HEK293 (cell line): Measurements from ENCODE around the gene ERF.

ENCODE experiments used
- CTCF ChIA-PET: fragments of 350-600 bp; formaldehyde crosslinking; extraction: SDS; loops from one replicate; lab custom pipeline; 2021; ENCODE audit warnings: antibody characterized with exemption; lab: Yijun Ruan, JAX
- POLR2A ChIA-PET: fragments of 300-600 bp; formaldehyde crosslinking; extraction: SDS; loops from one replicate; lab custom pipeline; 2020; ENCODE audit warnings: antibody characterized with exemption, inconsistent platforms; lab: Yijun Ruan, JAX
- H3K27ac ChIP-seq: fragments of 200-500 bp; sonication (Bioruptor generic); 2 replicates; pipeline ENCODE4 v1.5.1; 2014; ENCODE audit warnings: low read depth, low read length, control low read depth, inconsistent platforms; ENCODE audit errors: extremely low read depth
- H3K36me3 ChIP-seq, 2 experiments: fragments of 200-500 bp in 1 of 2; sonication (Bioruptor generic) in 1 of 2; 1 replicate in 1 of 2; 2 replicates in 1 of 2; pipeline ENCODE4 v1.5.1; 2014 to 2017; ENCODE audit warnings: inconsistent platforms in 2 of 2, low read length in 2 of 2; ENCODE audit not compliant: control insufficient read depth in 2 of 2, insufficient read depth in 1 of 2
- H3K4me1 ChIP-seq: fragments of 200-500 bp; sonication (Bioruptor generic); 2 replicates; pipeline ENCODE4 v1.5.1; 2014; ENCODE audit warnings: mild to moderate bottlenecking, low read length, inconsistent platforms; ENCODE audit not compliant: control insufficient read depth, insufficient read depth
- H3K4me3 ChIP-seq: 2 replicates; pipeline ENCODE4 v1.5.1; 2011; ENCODE audit warnings: low read depth, mild to moderate bottlenecking, control low read depth, low read length, moderate library complexity
- H3K9me3 ChIP-seq: fragments of 200-500 bp; sonication (Bioruptor generic); 2 replicates; pipeline ENCODE4 v1.5.1; 2014; ENCODE audit warnings: low read depth, low read length, inconsistent platforms; ENCODE audit not compliant: control insufficient read depth, insufficient read depth
- BCL11B ChIP-seq: fragments of 450-650 bp; formaldehyde crosslinking; IDR thresholded peaks from 2 replicates; pipeline ENCODE4 v1.5.1; 2016; ENCODE audit warnings: low read depth, missing biosample characterization, missing genetic modification characterization
- GLIS1 ChIP-seq: fragments of 450-650 bp; formaldehyde crosslinking; IDR thresholded peaks from 2 replicates; pipeline ENCODE4 v1.5.1; 2016; ENCODE audit warnings: missing biosample characterization, missing genetic modification characterization
- KLF7 ChIP-seq: fragments of 450-650 bp; formaldehyde crosslinking; IDR thresholded peaks from 2 replicates; pipeline ENCODE4 v1.5.1; 2016; ENCODE audit warnings: missing biosample characterization, missing genetic modification characterization, borderline replicate concordance
- OSR2 ChIP-seq: fragments of 450-650 bp; formaldehyde crosslinking; IDR thresholded peaks from 2 replicates; pipeline ENCODE4 v1.5.1; 2016; ENCODE audit warnings: missing biosample characterization, missing genetic modification characterization
- REPIN1 ChIP-seq: fragments of 450-650 bp; formaldehyde crosslinking; IDR thresholded peaks from 2 replicates; pipeline ENCODE4 v1.5.1; 2017; ENCODE audit warnings: missing biosample characterization, missing genetic modification characterization, low read depth
- SCRT2 ChIP-seq: fragments of 450-650 bp; formaldehyde crosslinking; IDR thresholded peaks from 2 replicates; pipeline ENCODE4 v1.5.1; 2016; ENCODE audit warnings: missing biosample characterization, missing genetic modification characterization
- SP2 ChIP-seq: fragments of 450-650 bp; formaldehyde crosslinking; IDR thresholded peaks from 2 replicates; pipeline ENCODE4 v1.5.1; 2016; ENCODE audit warnings: missing biosample characterization, missing genetic modification characterization
- TCF7L2 ChIP-seq: IDR thresholded peaks from 2 replicates; pipeline ENCODE4 v1.6.1; 2011; ENCODE audit warnings: low read depth, mild to moderate bottlenecking, inconsistent platforms, low read length, moderate library complexity, borderline replicate concordance
- WT1 ChIP-seq: fragments of 450-650 bp; formaldehyde crosslinking; IDR thresholded peaks from 2 replicates; pipeline ENCODE4 v1.5.1; 2016; ENCODE audit warnings: missing biosample characterization, missing genetic modification characterization
- ZNF239 ChIP-seq: fragments of 450-650 bp; formaldehyde crosslinking; IDR thresholded peaks from 2 replicates; pipeline ENCODE4 v1.5.1; 2016; ENCODE audit warnings: missing biosample characterization, missing genetic modification characterization
- ZNF341 ChIP-seq: fragments of 450-650 bp; formaldehyde crosslinking; IDR thresholded peaks from 2 replicates; pipeline ENCODE4; 2016; ENCODE audit warnings: low read depth, missing biosample characterization, missing genetic modification characterization
- ZNF366 ChIP-seq: fragments of 450-650 bp; formaldehyde crosslinking; conservative IDR thresholded peaks from 2 replicates; pipeline ENCODE4 v1.5.1; 2016; ENCODE audit warnings: missing biosample characterization, missing genetic modification characterization
- ZNF48 ChIP-seq: fragments of 450-650 bp; formaldehyde crosslinking; IDR thresholded peaks from 2 replicates; pipeline ENCODE4 v1.5.1; 2016; ENCODE audit warnings: missing biosample characterization, missing genetic modification characterization
- ZNF776 ChIP-seq: fragments of 450-650 bp; formaldehyde crosslinking; IDR thresholded peaks from 2 replicates; pipeline ENCODE4 v1.5.0; 2017; ENCODE audit warnings: missing biosample characterization, missing genetic modification characterization, borderline replicate concordance
- ZNF843 ChIP-seq: fragments of 450-650 bp; formaldehyde crosslinking; IDR thresholded peaks from 2 replicates; pipeline ENCODE4 v1.5.1; 2016; ENCODE audit warnings: missing biosample characterization, missing genetic modification characterization
- TF ChIP-seq, protein P1 (sequence below): fragments of 450-650 bp; formaldehyde crosslinking; IDR thresholded peaks from 2 replicates; pipeline ENCODE4 v1.5.1; 2016; ENCODE audit warnings: missing biosample characterization, missing genetic modification characterization
- TF ChIP-seq, protein P2 (sequence below): fragments of 450-650 bp; formaldehyde crosslinking; IDR thresholded peaks from 2 replicates; pipeline ENCODE4 v1.5.1; 2016; ENCODE audit warnings: missing biosample characterization, missing genetic modification characterization, low read depth
- TF ChIP-seq, protein P3 (sequence below): fragments of 450-650 bp; formaldehyde crosslinking; IDR thresholded peaks from 2 replicates; pipeline ENCODE4 v1.5.1; 2017; ENCODE audit warnings: missing biosample characterization, missing genetic modification characterization
- TF ChIP-seq, protein P4 (sequence below): fragments of 450-650 bp; formaldehyde crosslinking; IDR thresholded peaks from 2 replicates; pipeline ENCODE4 v1.5.1; 2017; ENCODE audit warnings: missing biosample characterization, mild to moderate bottlenecking, missing genetic modification characterization, moderate library complexity

The ERF gene

DNA sequence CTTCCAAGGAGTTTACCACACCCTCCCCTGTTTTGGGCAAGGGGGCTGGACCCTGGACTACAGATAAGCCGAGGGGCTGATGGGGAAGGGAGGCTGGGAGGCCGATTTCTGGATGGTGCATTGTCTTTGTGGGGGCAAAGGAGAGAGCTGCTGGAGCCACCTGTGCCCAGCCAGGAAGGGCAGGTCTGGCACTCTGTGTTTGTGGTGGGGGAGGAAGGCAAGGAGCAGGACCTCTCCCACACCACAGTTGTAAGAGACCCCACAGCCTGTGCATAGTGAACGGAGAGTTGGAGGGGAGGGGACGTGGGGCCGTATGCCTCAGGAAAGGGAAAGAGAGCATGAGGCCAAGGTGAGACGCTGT is 31.0 kb upstream of the ERF start:
- ChIA-PET CTCF (interaction anchor here (0.6 kb wide), 2 partner anchors 30 to 57 kb away, joined by 3 to 4 read pairs; no protein-coding TSS in a partner anchor), POLR2A (interaction anchor here (12.3 kb wide), 1 partner anchor 39 kb away, joined by 242 read pairs; the partner anchor contains the start of gene GSK3A)
- H3K4me3 ChIP-seq = no peak overlapping the region
- peaks cover 43% of the 10 kb centered on the region for H3K4me1 ChIP-seq
- peak overlapping the region; percentile 82 for H3K27ac ChIP-seq
- H3K36me3 ChIP-seq = peaks cover 0 to 44% of the 10 kb centered on the region in 2 experiments; a peak in 2 of 3 replicates
- H3K9me3 ChIP-seq = no peaks in the 10 kb centered on the region
- TF ChIP-seq, protein P1, sequence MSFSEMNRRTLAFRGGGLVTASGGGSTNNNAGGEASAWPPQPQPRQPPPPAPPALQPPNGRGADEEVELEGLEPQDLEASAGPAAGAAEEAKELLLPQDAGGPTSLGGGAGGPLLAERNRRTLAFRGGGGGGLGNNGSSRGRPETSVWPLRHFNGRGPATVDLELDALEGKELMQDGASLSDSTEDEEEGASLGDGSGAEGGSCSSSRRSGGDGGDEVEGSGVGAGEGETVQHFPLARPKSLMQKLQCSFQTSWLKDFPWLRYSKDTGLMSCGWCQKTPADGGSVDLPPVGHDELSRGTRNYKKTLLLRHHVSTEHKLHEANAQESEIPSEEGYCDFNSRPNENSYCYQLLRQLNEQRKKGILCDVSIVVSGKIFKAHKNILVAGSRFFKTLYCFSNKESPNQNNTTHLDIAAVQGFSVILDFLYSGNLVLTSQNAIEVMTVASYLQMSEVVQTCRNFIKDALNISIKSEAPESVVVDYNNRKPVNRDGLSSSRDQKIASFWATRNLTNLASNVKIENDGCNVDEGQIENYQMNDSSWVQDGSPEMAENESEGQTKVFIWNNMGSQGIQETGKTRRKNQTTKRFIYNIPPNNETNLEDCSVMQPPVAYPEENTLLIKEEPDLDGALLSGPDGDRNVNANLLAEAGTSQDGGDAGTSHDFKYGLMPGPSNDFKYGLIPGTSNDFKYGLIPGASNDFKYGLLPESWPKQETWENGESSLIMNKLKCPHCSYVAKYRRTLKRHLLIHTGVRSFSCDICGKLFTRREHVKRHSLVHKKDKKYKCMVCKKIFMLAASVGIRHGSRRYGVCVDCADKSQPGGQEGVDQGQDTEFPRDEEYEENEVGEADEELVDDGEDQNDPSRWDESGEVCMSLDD (tag by site-specific recombination) = 0 out of 2 replicates have a peak, but pooled peaks have one; percentile 17
- TF ChIP-seq SCRT2 (tag by site-specific recombination) (0 out of 2 replicates have a peak, but pooled peaks have one; percentile 18), ZNF776 (tag by site-specific recombination) (no peak)

DNA sequence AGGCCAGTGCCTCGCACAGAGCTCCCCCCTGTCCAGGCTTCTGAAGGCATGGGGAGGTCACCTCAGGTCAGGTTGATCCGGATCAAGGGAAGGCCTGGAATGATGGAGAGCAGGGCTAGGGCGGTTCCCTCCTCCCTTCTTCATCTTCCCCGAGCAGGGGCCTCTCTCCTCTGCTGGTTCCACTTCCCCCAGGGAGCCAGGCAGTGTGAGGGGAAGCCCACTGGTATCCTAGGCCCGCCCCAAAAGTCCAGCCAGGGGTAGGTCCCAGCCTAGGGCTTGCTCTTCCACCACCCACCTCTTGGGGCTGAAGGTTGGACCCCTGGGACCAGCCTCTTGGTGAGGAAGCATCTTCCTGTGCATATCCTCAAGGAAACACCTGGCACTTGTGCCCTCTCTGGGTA is 30.6 kb upstream of the ERF start:
- Histone ChIP-seq H3K36me3 (peaks cover 0 to 39% of the 10 kb centered on the region in 2 experiments; a peak in 2 of 3 replicates), H3K9me3 (no peaks in the 10 kb centered on the region), H3K4me1 (peaks cover 43% of the 10 kb centered on the region), H3K4me3 (no peak overlapping the region), H3K27ac (peak overlapping the region; percentile 82; the same call in 1 of the 2 replicates)
- TF ChIP-seq SP2 (tag by site-specific recombination) (peak; percentile 47), GLIS1 (tag by site-specific recombination) (no peak), KLF7 (0 out of 2 replicates have a peak, but pooled peaks have one; percentile 1), OSR2 (no peak), ZNF239 (no peak), ZNF341 (tag by site-specific recombination) (peak; percentile 12; the same call in 1 of the 2 replicates), ZNF366 (tag by site-specific recombination) (0 out of 2 replicates have a peak, but pooled peaks have one; percentile 25)
- TF ChIP-seq, protein P2, sequence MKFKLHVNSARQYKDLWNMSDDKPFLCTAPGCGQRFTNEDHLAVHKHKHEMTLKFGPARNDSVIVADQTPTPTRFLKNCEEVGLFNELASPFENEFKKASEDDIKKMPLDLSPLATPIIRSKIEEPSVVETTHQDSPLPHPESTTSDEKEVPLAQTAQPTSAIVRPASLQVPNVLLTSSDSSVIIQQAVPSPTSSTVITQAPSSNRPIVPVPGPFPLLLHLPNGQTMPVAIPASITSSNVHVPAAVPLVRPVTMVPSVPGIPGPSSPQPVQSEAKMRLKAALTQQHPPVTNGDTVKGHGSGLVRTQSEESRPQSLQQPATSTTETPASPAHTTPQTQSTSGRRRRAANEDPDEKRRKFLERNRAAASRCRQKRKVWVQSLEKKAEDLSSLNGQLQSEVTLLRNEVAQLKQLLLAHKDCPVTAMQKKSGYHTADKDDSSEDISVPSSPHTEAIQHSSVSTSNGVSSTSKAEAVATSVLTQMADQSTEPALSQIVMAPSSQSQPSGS (tag by site-specific recombination) = no peak
- ChIA-PET CTCF (interaction anchor here (0.6 to 0.8 kb wide), 2 partner anchors 11 to 58 kb away, joined by 4 read pairs; no protein-coding TSS in a partner anchor), POLR2A (interaction anchor here (12.3 kb wide), 1 partner anchor 38 kb away, joined by 242 read pairs; the partner anchor contains the start of gene GSK3A)

DNA sequence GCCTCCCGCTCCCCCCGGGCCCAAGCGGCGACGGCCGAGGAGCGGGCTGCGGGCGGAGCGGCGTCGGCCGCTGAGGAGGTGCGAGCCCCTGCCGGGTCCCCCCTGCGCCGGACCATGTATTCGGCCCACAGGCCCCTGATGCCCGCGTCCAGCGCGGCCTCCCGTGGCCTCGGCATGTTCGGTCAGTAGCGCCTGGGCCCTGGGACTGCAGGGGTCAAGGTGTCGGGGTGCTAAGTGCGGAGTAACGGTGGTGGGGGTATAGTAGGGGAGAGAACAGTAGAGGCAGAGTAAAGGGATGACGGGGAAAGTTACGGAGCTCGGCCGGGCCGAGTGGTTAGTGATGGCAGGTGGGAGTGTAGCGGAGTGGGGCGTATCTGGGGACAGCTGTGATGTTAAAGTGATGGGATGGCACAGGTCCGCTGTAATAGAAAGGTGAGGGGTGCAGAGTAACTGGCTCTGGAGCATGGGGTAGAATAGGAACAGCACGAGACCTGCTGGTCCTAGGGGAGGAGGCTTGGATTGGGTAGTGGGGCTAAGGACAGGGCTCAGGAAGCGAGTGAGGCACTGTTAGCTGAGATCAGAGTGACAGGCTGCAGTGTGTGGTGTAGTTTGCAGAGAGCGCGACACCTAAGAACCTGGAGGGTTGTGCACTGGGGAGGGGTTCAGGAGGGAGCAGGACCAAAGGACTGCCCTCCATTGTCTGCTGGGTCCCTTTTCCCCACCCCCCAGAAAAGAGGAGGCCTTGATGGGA is 29.8 kb upstream of the ERF start:
- Histone ChIP-seq H3K9me3 (no peaks in the 10 kb centered on the region), H3K4me1 (peaks cover 43% of the 10 kb centered on the region), H3K4me3 (peak overlapping the region; percentile 46), H3K27ac (peak overlapping the region; percentile 82), H3K36me3 (peaks cover 0 to 32% of the 10 kb centered on the region in 2 experiments; a peak in 2 of 3 replicates)
- ChIA-PET POLR2A (interaction anchor here (1.0 to 12.3 kb wide), 2 partner anchors 10 to 38 kb away, joined by 4 to 242 read pairs; partner anchors contain the start of gene GSK3A), CTCF (interaction anchor here (0.8 kb wide), 1 partner anchor 12 kb away, joined by 4 read pairs; no protein-coding TSS in a partner anchor)
- TF ChIP-seq ZNF843 (tag by site-specific recombination) (peak; percentile 38; the same call in 1 of the 2 replicates), REPIN1 (tag by site-specific recombination) (peak; percentile 61; the same call in 1 of the 2 replicates), ZNF48 (tag by site-specific recombination) (no peak), TCF7L2 (no peak), BCL11B (peak; percentile 92), WT1 (no peak; the same call in 1 of the 2 replicates)
- TF ChIP-seq, protein P3, sequence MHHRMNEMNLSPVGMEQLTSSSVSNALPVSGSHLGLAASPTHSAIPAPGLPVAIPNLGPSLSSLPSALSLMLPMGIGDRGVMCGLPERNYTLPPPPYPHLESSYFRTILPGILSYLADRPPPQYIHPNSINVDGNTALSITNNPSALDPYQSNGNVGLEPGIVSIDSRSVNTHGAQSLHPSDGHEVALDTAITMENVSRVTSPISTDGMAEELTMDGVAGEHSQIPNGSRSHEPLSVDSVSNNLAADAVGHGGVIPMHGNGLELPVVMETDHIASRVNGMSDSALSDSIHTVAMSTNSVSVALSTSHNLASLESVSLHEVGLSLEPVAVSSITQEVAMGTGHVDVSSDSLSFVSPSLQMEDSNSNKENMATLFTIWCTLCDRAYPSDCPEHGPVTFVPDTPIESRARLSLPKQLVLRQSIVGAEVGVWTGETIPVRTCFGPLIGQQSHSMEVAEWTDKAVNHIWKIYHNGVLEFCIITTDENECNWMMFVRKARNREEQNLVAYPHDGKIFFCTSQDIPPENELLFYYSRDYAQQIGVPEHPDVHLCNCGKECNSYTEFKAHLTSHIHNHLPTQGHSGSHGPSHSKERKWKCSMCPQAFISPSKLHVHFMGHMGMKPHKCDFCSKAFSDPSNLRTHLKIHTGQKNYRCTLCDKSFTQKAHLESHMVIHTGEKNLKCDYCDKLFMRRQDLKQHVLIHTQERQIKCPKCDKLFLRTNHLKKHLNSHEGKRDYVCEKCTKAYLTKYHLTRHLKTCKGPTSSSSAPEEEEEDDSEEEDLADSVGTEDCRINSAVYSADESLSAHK = peak; percentile 36; the same call in 1 of the 2 replicates
- TF ChIP-seq, protein P4, sequence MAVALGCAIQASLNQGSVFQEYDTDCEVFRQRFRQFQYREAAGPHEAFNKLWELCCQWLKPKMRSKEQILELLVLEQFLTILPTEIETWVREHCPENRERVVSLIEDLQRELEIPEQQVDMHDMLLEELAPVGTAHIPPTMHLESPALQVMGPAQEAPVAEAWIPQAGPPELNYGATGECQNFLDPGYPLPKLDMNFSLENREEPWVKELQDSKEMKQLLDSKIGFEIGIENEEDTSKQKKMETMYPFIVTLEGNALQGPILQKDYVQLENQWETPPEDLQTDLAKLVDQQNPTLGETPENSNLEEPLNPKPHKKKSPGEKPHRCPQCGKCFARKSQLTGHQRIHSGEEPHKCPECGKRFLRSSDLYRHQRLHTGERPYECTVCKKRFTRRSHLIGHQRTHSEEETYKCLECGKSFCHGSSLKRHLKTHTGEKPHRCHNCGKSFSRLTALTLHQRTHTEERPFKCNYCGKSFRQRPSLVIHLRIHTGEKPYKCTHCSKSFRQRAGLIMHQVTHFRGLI (tag by site-specific recombination) = no peak
